Spleen (tissue), 7 donors: ENCODE data around the gene KCNH8.

Source experiments
- POLR2A ChIP-seq, 3 donors: fragments of 450-650 bp; IDR thresholded peaks; one replicate each; pipeline ENCODE4 v1.5.1; 2017; ENCODE audit warnings: antibody characterized with exemption in 3 of 3, mild to moderate bottlenecking in 1 of 3
- POLR2AphosphoS5 ChIP-seq, 3 donors: sonication (generic); formaldehyde crosslinking; IDR thresholded peaks; one replicate each; pipeline ENCODE4 v1.5.1; 2017; ENCODE audit warnings: antibody characterized with exemption in 3 of 3
- TF ChIP-seq, protein P1 (sequence below), 11 experiments: fragments of 200-600 bp in 7 of 11; fragments of 450-650 bp in 4 of 11; sonication (generic) in 4 of 11; IDR thresholded peaks in 8 of 11; conservative IDR thresholded peaks in 3 of 11; 1 replicate in 7 of 11; 2 replicates in 4 of 11; pipeline versions ENCODE4 v1.4.0 to v1.8.0; 2016 to 2021; ENCODE audit warnings: antibody characterized with exemption in 11 of 11, inconsistent platforms in 4 of 11, mild to moderate bottlenecking in 1 of 11
- donor health status: DM: no; HTN: no; CAD: no; lungs with moderate emphysema.
- donor health status: DM: no; HTN: no; CAD: no.
- donor health status: DM: no; HTN: no; CAD: no.

DNA sequence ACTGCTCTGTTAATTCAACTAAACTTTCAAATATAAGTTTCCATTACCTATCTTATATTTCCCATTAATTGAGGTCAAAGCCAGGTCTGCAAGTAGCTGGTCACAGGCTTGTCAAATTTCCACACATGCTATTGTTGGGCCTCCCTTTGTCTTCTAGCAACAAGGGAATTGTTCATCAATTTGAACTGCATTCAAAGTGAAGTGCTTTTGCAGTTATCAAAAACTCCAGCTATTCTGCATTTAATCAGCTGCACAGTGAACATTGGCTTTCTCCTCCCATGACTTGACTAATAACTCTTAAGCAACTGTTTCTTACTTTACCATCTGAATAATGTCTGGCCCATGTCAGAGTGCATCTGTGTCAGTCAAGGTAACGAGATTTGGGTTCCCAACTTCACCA lies 198.4 kb downstream of the KCNH8 start:
- TF ChIP-seq, protein P1, sequence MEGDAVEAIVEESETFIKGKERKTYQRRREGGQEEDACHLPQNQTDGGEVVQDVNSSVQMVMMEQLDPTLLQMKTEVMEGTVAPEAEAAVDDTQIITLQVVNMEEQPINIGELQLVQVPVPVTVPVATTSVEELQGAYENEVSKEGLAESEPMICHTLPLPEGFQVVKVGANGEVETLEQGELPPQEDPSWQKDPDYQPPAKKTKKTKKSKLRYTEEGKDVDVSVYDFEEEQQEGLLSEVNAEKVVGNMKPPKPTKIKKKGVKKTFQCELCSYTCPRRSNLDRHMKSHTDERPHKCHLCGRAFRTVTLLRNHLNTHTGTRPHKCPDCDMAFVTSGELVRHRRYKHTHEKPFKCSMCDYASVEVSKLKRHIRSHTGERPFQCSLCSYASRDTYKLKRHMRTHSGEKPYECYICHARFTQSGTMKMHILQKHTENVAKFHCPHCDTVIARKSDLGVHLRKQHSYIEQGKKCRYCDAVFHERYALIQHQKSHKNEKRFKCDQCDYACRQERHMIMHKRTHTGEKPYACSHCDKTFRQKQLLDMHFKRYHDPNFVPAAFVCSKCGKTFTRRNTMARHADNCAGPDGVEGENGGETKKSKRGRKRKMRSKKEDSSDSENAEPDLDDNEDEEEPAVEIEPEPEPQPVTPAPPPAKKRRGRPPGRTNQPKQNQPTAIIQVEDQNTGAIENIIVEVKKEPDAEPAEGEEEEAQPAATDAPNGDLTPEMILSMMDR (IDR thresholded peaks at IDR 0.05 in 8 of 11, conservative IDR thresholded peaks at IDR 0.05 in 3 of 11), result no peak
- TF ChIP-seq POLR2AphosphoS5 (IDR thresholded peaks at IDR 0.05), result no peak
- TF ChIP-seq POLR2A (IDR thresholded peaks at IDR 0.05), result no peak
